Measurements from ENCODE around the gene NXPE2. TPM values are rescaled to one million over a fixed set of nuclear protein-coding genes. Genes with fewer than 3 reads are reported as not detected.

NXPE2 gene
- total RNA-seq, 1 donor from 2014 or later, result 0.12 TPM

GRCh38 chr11:114725623-114726022, 47.3 kb downstream of the NXPE2 start:
- intact Hi-C loops (cut with micrococcal nuclease), result no loop called here
- ATAC-seq (no peak), DNase-seq (no peak)

DNA sequence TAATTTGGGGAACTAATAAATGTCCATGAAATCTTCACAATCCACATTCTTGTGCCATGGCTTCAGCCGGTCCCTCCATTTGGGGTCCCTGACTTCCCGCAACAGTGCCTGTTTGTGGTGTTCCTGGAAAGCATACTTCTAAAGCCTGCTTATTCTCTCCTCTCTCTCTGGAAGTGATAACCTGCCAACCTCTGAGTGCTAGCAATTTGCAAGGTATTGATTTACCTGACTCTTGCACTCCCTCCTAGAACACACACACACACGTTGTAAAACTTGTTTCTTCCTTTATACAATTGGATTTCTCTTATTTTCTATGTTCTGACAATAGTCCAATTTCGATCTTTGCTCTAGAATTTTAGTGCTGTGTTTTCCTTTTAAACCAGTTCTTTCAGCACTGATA, 58.5 kb downstream of the NXPE2 start:
- DNase-seq, result no peak
- intact Hi-C loops (cut with micrococcal nuclease), result no loop called here
- no peak for ATAC-seq

DNA sequence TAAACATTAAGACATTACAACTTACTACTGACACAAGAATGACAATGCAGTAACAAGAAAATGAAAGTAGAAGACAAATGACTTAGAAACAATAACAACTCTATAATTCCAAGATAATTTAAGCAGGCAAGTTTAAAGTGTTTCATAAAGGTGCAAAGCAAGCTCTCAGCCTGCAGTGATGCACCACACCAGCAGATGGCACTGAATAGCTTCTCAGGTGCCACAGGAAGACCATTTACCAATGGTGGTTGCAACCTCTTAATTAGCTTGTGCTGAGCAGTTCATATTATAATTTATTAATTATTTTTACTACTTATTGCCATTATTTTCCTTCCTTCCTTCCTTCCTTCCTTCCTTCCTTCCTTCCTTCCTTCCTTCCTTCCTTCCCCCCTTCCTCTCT, 60.6 kb downstream of the NXPE2 start:
- no peak for DNase-seq
- intact Hi-C loops (cut with micrococcal nuclease), result no loop called here

GRCh38 chr11:114745150-114745671, 66.9 kb downstream of the NXPE2 start:
- intact Hi-C loops (cut with micrococcal nuclease), result no loop called here
- no peak for ATAC-seq
- no peak for DNase-seq

More for the DNA sequence above, 60.6 kb downstream of the NXPE2 start:
- ATAC-seq, result no peak

DNA sequence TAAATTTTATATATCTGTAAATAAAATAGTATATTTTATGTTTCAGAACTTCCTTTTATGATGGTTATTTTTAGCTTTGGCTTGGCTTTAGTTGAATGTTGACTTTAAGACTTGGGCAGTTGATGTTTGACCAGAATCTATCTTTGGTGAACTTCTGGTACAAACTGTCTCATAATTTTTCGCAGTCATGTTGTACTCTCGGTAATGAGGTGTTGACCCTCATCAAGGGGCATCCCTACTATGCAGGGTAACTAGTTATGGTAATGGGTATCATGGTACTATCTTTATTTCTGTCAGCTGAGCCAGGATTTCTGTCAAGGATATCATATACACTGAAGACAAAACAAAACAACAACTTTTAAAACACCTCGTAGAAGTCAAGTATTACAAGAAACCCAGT, 67.7 kb downstream of the NXPE2 start:
- DNase-seq (no peak), ATAC-seq (no peak)
- intact Hi-C loops (cut with micrococcal nuclease), result no loop called here

Other genes with a start within 250 kb of the NXPE2 start
- 161 TPM for gene REXO2, start 239.1 kb upstream of the NXPE2 start, total RNA-seq
- gene NXPE1, start 118.6 kb upstream of the NXPE2 start, total RNA-seq, result not detected
- not detected for gene NXPE4, start 82.7 kb upstream of the NXPE2 start, total RNA-seq